GM21381 (cell line): ENCODE measurements around the gene TPT1.
A peak's percentile ranks its signal among the peaks of the same experiment; 100 is the strongest.
"Not testable (repeated sequence)": the region's sequence is repeated elsewhere in the genome, so short reads cannot be mapped to it uniquely, and the experiment has no call there.

ENCODE experiments used
- ATAC-seq: cut with Tn5 transposase; IDR thresholded peaks from one replicate; pipeline ENCODE4 v1.9.1; 2021; ENCODE audit warnings: mild to moderate bottlenecking, moderate library complexity; ENCODE audit not compliant: unreplicated experiment

Gene TPT1

GRCh38 chr13:45368005-45368404, 27.0 kb upstream of the TPT1 start:
- ATAC-seq = no peak

GRCh38 chr13:45367358-45367757, 26.4 kb upstream of the TPT1 start:
- peak; percentile 94 for ATAC-seq

GRCh38 chr13:45365558-45365885, 24.5 kb upstream of the TPT1 start:
- ATAC-seq = no peak

- ATAC-seq = no peak
These were observed 24.0 kb upstream of the TPT1 start for GRCh38 chr13:45364876-45365557.

GRCh38 chr13:45362939-45363338, 22.0 kb upstream of the TPT1 start:
- no peak for ATAC-seq

GRCh38 chr13:45361596-45362206, 20.7 kb upstream of the TPT1 start:
- no peak for ATAC-seq

- ATAC-seq = no peak
These were observed 16.1 kb upstream of the TPT1 start for GRCh38 chr13:45356966-45357672.

- no peak for ATAC-seq
These were observed 12.9 kb upstream of the TPT1 start for GRCh38 chr13:45353895-45354294.

GRCh38 chr13:45352031-45352430, 11.0 kb upstream of the TPT1 start:
- ATAC-seq = no peak

- ATAC-seq = no peak
These were observed 9.2 kb upstream of the TPT1 start for GRCh38 chr13:45350152-45350551.

- ATAC-seq = no peak
These were observed 8.5 kb upstream of the TPT1 start for GRCh38 chr13:45349438-45349837.

GRCh38 chr13:45344064-45344463, 3.1 kb upstream of the TPT1 start:
- ATAC-seq = not testable (repeated sequence)

GRCh38 chr13:45343102-45343501, 2.1 kb upstream of the TPT1 start:
- not testable (repeated sequence) for ATAC-seq

- not testable (repeated sequence) for ATAC-seq
These were observed 1.7 kb upstream of the TPT1 start for GRCh38 chr13:45342668-45343067.

GRCh38 chr13:45341799-45342500, 967 bp upstream of the TPT1 start:
- no peak for ATAC-seq

GRCh38 chr13:45340422-45341033, 455 bp downstream of the TPT1 start:
- peak; percentile 24 for ATAC-seq

- no peak for ATAC-seq
These were observed 1.1 kb downstream of the TPT1 start for GRCh38 chr13:45339867-45340266.

- ATAC-seq = no peak
These were observed 1.6 kb downstream of the TPT1 start for GRCh38 chr13:45339399-45339798.

GRCh38 chr13:45337803-45338202, 3.2 kb downstream of the TPT1 start:
- ATAC-seq = no peak

GRCh38 chr13:45337395-45337794, 3.6 kb downstream of the TPT1 start:
- ATAC-seq = no peak
